NOMO-1 (cell line): ENCODE measurements around the gene AK4.
"Not testable (repeated sequence)": the region's sequence is repeated elsewhere in the genome, so short reads cannot be mapped to it uniquely, and the experiment has no call there.

Experiments used
- DNase-seq, 2 experiments: peaks; one replicate each; lab custom pipeline; 2025; ENCODE audit not compliant: unreplicated experiment in 2 of 2; lab: John Stamatoyannopoulos, UW

Gene AK4

DNA sequence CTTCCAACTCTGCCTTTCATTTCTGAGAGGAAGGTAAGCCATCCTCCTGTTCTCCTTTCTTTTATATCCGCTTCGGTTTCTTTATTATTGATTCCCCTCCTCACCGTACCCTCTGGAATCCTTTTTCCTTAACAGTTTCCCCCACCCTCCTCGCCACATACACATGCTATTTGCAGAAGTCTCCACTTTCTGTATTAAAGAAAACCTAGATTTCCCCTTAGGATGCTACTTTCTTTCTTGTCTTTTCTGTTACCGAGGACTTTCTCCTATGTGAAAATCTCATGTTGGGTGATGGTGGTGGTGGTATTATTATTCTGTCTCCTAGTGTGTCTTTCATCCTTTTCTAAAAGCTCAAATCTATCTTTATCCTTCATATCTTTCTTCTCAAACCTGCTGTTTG lies 62.3 kb downstream of the AK4 start:
- no peak for DNase-seq

GRCh38 chr1:65211331-65211730 lies 63.3 kb downstream of the AK4 start:
- no peak for DNase-seq

GRCh38 chr1:65213271-65214023 lies 65.4 kb downstream of the AK4 start:
- DNase-seq: no peak

DNA sequence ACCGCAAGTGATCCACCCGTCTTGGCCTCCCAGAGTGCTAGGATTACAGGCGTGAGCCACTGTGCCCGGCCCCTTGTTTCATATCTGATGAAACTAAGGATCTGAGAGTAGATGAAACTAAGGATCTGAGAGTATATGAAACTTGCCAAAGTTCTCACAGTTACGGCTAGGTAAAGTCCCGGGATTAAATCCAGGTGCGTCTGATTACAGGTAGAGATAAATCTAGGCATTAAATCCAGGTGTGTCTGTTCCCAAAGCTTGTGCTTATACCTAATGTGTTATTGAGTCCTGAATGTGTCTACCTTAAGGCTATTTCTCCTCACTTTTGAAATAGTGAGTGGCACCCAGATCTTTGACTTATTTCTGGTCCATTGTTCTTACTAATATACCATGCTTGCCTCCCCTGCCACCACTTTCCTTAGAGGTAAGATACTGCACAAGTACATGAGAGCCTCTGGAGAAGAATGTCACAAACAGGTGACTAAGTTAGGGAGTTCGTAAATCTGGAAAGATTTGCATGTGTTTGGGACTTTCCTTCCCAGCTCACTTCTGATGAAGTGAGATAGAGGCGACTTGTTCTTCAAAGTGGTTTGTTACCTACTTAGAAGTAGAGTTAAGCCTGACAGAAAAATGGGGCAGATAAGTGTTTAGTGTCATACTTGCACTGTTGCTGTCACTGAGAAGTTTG lies 66.5 kb downstream of the AK4 start:
- no peak for DNase-seq

DNA sequence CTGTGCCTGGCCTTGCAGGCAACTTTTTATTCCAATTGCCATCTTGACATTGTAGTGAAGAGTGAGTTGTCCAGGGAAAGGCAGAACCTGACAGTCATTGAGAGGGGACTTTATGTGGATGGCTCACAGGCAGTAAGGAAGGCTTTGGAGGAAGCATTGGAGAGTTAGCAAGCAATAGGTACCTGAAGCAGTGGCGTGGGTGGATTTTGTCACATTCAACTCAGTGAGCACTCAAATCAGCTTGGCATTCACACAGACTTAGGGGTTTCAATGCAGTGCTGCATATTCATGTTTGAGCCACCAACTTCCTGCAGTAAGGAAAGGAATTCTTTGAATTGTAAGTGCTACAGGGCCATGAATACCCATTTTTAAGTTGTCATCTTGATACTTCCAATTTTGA lies 69.0 kb downstream of the AK4 start:
- DNase-seq: no peak

DNA sequence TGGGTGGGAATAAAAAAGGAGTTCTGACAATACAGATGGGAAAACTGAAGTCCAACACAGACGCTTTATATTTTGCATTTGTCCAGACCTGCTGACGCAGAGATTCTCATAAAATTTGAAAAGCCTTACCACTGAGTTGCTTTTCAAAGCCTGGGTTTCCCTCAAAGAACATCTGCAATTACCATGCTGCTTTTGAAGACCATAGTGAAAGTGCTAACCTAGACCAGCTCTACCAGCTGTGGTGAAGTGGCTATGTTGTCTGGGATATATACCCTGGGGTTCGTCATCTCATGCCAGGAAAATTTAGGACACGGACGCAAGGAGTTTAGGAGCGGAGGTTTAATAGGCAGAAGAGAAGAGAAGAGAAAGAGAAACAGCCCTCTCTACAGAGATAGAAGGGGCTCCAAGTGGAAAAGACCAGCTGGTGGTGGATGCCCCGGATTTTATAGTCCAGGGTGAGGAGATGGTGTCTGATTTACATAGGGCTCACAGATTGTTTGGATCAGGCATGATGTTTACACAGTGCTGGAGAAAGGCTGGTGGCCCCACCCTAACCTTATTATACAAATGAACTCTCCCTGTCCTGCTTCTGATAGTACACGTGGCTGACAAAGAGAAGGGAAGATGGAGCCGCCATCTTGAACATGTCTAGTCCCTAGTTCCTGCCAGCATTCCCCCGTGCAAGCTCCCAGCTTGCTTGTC lies 73.8 kb downstream of the AK4 start:
- no peak for DNase-seq

DNA sequence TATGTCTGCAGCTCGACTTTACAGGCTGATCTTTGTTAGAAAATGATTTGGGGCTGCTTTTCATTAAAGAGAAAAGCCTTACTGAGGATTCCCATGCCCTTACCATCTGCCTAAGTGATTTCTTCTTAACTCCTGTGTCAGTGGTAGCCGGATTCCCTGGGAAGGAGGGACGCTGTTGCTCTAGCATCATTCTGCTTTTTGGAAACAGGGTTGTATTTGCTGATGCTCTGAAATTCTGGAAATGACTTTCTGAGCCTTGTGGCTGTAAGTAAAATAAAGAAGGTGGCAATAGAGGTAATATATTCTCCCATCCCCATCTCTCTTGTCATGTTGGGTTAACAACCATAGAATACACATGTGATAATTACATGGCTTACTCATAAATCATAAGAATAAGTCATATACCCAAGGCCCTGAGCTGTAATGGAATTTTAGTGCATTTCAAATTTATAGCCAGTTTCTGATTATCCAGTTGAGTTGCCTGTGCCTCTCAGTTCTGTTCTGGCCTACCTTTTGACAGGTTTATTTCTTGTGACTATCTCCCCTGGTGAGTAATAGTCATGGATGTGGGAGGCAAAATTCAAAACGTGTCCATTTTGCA lies 74.4 kb downstream of the AK4 start:
- DNase-seq: no peak

- DNase-seq: no peak
These were observed 76.7 kb downstream of the AK4 start for GRCh38 chr1:65224681-65225091.

DNA sequence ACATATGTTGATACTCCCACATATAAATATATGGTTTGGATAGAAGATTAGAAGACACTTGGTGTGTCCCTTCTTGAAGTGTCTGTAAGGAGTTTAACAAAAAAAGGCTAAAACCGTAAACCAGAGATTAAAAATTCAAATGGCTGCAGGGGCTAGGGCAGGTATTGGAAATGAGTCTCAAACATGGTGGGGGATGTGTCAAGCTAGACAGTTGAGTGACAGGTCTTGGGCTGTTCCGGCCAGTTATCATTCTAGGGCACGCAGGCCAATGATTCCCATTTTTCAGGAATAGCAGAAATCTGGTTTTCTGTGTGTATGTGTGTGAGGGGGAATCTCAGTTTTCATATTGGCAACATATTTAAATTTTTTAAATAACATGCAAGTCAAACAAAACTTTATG lies 77.2 kb downstream of the AK4 start:
- no peak for DNase-seq

DNA sequence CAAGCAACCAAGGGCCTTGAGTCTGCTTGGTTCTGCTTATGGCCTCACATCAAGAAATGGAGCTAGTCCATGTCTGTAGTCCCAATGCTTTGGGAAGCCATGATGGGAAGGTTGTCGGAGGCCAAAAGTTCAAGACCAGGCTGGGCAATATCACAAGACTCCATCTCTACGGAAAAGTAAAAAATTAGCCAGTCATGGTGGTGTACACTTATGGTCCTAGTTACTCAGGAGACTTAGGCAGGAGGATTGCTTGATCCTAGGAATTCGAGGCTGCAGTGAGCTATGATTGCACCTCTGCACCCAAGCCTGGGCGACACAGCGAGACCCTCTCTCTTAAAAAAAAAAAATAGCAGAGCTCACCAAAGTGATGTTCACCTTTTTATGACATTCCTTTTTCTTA lies 81.2 kb downstream of the AK4 start:
- no peak for DNase-seq

- DNase-seq: no peak
These were observed 81.8 kb downstream of the AK4 start for GRCh38 chr1:65229754-65230339.

GRCh38 chr1:65230731-65231481 lies 82.9 kb downstream of the AK4 start:
- peak in 1 of 2 experiments; percentile 35 for DNase-seq

DNA sequence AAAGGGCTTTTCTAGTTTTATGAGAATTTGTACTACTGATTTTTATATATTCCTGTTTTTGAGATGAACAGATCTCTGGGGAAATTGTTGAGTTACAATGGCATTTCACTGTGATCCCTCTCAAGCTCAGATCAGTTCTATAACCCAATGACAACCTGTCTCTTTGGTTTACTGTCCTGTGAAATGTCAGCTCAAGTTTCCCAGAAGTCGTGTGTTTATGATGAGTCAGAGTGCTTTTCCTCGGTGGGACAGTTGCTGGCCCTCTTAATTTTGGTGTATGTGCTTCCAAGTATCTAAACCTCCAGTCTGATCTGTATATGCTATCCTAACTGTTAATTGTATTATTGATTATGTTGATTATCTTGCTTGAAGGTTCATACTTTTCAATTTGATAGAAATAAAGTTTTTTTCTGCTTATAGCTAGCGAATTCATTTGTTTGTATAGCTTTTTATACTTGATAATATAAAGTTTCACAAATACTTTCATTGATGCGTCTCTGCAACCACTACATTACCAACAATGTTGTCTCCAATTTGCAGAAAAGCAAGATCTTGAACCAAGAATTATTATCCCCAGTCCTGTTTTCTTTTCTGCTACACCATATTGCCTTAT lies 83.8 kb downstream of the AK4 start:
- DNase-seq: no peak

DNA sequence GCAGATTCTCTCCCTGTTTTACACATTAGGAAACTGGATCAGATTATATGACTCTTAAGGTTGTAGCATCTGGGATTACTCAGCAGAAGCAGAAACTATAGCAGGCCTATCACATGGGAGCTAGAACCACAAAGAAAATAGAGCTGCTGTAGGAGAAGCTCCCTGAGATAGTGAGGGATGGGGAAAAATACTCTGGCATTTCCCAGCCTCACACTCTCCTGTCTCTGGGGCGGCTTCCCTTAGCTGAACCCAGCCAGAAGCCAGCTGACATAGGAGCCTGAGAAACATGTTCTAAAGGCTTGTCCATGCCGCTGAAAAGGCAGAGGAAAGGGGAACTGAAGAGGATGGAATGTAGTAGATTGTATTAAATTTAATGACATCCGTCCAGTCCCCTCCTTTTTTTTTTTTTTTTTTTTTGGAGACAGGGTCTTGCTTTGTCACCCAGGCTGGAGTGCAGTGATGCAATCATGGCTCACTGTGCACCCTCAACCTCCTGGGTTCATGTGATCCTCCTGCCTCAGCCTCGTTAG lies 84.5 kb downstream of the AK4 start:
- DNase-seq: no peak

GRCh38 chr1:65233782-65234181 lies 85.8 kb downstream of the AK4 start:
- no peak for DNase-seq

GRCh38 chr1:65235867-65236805 lies 88.1 kb downstream of the AK4 start:
- peak in 1 of 2 experiments; percentile 45 for DNase-seq

DNA sequence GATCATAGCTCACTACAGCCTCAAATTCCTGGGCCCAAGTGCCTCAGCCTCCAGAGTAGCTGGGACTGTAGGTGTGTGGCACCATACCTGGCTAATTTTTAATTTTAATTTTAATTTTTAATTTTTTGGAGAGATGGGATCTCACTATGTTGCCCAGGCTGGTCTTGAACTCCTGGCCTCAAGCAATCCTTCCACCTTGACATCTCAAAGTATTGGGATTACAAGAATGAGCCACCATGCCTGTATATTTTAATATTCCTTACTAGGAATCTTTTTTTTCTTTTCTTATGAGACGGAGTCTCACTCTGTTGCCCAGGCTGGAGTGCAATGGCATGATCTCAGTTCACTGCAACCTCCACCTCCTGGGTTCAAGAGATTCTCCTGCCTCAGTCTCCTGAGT lies 89.1 kb downstream of the AK4 start:
- not testable (repeated sequence) for DNase-seq

DNA sequence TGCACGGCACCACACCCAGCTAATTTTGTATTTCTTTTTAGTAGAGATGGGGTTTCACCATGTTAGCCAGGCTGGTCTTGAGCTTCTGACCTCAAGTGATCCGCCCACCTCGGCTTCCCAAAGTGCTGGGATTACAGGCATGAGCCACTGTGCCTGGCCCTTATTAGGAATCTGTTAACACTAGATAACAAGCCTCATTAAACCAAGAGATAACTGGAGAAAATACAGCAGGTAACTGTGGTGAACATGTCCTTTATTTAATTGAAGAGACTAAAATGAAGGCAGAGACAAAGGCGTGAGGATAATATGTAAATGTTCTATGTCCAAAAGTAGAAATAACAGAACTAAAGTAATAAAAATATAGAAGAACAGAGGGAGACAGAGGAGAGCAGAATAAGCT lies 89.5 kb downstream of the AK4 start:
- no peak for DNase-seq

GRCh38 chr1:65238010-65238409 lies 90.0 kb downstream of the AK4 start:
- no peak for DNase-seq
